GM19438 (cell line): ENCODE measurements around the gene ELOVL5.

Source experiments
- ATAC-seq: cut with Tn5 transposase; IDR thresholded peaks from one replicate; pipeline ENCODE4 v1.9.1; 2021; ENCODE audit warnings: low read depth; ENCODE audit not compliant: unreplicated experiment

ELOVL5 gene

DNA sequence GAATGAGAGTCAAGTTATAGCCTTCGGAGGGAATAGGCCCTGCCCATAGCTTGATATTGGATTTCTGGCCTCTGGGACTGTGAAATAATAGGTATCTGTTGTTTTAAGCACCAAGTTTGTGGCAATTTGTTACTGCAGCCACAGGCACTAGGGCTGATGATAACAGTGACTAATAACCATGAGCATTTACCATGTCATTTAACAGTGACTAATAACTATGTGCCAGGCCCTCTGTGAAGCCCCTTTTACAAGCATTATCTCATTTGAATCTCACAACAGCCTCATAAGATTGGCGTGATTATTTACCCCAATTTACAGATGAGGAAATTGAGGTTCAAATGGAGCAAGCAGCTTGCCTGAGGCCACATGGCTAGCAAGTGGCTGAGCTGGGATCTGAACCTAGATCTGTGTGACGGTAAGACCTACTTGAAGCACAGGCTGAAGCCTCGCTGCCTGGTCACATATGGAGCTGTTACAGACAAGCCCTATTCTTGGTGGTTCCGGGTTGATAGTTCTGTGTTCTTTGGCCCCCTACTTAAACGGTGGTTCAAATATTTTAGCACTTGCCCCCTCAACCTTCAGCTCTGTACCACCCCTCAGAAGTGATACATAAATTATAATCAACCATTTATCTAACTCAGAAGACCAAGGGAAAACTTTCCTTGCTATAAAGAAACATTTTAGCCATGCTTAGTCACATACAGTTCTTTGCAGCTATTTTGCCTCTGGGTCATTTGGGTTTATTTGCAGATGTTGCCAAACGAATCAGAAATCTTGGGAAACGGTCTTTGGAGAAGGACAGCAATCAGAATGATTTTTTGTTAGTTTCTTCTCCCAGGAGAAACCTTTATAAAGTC is 98.3 kb downstream of the ELOVL5 start:
- no peak for ATAC-seq

DNA sequence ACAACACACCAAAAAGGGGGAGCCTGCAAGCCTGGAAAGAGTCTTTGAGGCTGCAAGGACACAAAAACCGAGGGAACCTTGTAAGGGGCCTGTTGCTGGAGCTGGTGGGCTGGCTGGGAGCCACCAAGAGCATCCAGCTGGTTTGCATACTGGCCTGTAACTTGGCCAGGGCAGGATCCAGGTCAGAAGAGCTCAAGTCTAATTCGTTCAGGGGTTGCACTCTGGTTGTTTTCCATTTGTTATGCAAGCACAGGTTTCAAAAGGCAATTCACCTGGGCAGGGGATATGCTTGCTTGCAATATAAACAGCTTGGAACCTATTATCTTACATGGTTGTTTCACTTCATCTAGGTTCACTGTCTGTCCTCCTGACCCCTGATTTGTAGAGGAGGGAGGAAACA is 101.8 kb downstream of the ELOVL5 start:
- ATAC-seq = no peak

DNA sequence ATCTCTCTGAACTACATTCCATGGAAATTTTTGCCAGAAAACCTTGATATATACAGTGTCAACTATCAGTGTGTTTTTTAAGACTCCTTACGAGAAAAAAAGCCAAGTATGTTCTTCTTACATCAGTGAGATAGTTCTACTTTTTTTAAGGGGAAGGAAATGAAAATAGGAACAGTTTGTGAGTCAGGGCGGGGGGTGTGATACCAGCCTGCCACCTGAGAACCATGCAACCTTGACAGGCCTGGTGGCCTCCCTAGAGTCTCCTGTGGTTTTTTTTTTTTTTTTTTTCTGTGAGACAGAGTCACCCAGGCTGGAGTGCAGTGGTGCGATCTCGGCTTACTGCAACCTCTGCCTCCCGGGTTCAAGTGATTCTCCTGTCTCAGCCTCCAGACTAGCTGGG is 103.8 kb downstream of the ELOVL5 start:
- ATAC-seq = peak; percentile 51

DNA sequence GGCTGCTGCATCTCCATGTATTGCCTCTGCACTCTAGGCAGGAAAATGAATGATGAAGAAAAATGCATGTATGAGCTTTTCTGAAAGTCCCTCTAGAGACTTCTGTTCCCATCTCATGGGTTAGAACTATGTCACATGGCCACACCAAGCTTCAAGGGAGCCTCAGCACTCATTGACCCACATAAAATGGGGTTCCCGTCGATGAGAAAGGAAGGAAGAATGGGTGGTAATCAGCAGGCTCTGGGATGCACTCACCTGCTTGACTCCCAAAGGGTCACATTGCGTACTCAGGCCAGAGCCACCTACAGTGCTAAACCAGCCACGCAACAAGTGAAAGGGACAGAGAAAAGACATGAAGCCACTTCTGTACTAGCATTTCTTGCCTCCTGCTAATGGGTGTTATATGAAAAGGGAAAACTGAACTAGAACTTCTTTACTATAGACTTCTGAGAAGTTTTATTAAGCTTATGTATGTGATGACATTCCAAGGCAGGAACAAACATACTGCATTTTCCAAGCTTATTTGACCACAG is 104.3 kb downstream of the ELOVL5 start:
- ATAC-seq = no peak

DNA sequence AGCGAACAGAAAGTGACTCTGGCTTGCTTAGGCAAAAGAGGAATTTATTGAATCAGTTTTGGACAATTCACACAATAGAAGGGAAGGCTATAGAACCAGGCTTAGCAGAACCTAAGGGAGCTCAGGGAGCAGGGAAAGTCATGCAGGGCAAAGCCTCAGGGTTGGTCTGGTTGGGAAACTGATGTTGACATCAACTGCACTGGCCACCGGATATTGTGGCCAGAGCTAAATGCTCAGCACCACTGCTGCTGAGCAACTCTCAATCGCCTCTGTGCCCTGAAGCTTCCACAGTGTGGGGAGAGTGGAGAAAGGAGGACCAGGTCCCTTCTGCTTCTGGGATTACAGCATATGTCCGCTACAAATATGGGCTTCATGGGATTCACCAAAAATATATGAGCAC is 106.8 kb downstream of the ELOVL5 start:
- no peak for ATAC-seq

DNA sequence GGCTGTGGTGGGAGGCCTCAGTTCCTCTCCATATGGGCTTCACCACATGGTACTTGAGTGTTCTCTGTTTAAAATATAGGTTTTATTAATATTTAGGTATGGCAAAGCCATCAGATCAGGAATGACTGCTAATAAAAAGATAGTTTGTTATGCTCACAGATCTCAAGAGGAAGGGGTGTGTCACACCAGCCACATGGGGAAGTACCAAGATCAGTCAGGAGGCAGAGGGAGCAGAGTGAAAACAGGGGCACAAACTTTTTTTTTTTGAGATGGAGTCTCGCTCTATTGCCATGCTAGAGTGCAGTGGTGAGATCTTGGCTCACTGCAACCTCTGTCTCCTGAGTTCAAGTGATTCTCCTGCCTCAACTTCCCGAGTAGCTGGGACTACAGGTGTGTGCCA is 108.0 kb downstream of the ELOVL5 start:
- ATAC-seq = no peak

DNA sequence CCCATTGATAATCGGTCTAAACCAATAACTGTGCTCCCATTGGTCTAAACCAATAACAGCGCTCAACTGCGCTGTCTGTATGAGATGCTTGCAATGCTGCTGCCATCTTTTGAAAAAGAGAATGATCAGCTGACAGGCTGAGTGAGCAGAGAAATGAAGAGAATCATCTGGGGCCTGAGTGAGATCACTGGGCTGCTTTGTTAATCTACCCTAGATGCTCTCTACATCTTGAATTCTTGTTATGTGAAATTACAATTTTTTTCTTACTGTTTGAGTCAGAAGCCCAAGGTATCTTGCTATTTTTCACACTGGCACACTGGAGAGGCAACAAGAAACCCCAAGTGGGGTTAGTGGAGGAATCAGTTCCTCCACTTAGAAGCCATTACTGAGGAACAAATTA is 108.6 kb downstream of the ELOVL5 start:
- ATAC-seq = no peak

DNA sequence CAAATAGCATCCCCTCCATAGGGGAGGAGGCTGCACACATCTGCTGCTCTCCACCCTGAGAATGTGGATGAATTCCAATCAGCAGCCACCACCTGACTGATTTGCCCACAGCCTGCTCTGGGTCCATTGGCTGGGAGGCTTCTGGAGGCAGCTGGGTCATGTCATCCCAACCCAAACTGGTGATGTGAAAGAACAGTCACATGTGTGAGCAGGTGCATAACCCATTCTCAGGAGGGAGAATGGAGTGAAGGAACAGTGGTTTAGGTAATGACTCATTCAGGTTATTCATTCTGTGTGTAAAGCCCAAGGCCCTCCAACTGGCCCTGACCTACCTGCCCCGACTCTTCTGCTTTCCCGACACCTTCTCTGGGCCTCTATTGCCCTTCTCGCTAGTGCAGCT is 109.2 kb downstream of the ELOVL5 start:
- peak; percentile 53 for ATAC-seq

DNA sequence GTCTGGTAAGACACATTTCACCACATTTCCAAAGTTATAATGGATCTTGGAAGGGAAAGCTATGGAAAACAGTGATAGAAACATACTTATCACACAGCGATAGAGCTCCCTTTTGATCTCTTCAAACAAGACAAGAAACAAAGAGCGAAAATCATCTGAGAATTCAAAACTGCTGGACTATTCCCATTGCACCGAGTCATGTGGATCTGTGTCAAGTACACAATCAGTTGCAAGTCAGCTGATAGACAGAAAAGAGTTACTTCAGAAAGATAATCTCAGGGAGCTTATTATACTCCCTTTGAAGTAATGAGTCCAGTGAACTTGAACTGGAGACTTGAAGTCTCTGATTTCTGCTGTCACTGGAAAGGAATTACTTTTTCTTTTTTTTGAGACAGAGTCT is 110.4 kb downstream of the ELOVL5 start:
- no peak for ATAC-seq

DNA sequence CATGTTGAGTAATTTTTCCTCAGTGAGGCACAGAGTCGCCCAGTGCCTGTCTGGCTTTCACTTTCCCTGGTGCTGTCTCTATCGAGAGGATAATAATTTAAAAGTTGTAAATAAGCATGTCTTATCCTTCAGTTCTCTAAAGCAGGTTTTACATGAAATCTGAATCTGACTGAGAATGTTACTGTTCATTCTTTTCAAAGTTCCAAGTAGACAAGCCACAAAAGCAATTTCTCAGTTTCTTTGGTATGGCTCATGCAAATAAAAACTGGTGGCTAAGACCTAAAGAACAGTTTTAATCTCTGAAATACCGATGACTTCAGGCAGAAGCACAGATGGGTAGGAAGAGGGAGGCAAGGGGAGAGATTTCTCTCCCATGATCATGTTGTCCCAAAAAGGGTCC is 112.5 kb downstream of the ELOVL5 start:
- ATAC-seq = peak; percentile 47

DNA sequence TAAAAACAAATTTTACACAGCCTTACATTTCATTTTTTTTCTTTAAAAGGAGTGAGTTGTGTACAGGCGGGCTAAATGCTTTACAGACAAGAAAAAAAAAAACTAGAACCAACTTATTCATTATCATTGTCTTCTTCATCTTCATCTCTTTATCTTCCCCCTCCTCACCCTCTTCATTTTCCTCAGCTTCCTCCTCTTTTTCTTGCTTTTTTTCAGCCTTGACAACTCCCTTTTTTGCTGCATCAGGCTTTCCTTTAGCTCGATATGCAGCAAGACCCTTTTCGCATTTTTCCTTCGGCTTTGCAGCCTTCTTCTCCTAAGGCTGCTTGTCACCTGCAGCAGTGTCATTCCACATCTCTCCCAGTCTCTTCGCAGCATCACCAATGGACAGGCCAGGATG is 113.2 kb downstream of the ELOVL5 start:
- no peak for ATAC-seq

DNA sequence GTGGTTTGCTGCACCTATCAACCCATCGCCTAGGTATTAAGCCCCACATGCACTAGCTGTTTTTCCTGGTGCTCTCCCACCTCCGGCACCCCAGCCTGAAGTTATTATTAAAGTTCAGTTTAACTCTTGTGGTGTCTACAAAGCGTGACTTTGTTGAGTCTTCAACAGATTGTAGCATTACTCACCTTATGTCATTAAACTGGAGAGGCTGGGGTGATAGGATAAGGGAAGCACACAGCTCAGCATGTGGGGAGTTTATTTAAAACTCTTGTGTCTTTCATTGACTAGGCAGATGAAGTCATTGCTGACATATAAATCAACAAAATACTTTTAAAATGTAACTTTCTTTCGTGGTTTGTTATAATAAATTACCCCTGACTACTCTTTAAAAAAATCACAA is 115.4 kb downstream of the ELOVL5 start:
- ATAC-seq = no peak

DNA sequence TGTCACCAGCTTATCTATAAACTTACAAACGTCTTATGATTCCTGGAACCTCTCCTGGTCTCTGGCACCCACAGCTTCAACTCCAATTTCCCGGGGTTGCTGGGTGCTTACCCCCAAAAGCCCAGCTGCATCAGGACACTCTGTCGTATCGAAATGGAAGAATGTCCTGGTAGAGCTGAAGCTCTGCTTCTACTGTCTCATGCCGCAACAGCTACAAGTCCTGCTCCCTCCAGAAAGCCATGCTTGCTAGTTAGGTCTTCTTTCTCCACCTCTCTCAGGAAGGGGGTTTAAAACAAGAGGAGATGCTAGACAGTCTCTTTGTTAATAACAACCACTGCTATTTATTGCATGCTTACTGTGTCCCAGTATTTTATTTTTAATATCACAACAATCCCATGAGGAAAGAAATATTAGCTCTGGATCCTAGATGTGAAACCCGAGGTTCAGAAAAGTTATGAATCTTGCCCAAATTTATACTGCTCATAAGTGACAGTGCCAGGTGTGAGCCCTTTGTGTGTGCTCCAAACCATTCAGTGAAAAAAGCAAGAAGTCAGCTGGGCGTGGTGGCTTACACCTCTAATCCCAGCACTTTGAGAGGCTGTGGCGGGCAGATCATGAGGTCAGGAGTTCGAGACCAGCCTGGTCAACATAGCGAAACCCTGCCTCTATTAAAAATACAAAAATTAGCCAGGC is 117.8 kb downstream of the ELOVL5 start:
- ATAC-seq = no peak

DNA sequence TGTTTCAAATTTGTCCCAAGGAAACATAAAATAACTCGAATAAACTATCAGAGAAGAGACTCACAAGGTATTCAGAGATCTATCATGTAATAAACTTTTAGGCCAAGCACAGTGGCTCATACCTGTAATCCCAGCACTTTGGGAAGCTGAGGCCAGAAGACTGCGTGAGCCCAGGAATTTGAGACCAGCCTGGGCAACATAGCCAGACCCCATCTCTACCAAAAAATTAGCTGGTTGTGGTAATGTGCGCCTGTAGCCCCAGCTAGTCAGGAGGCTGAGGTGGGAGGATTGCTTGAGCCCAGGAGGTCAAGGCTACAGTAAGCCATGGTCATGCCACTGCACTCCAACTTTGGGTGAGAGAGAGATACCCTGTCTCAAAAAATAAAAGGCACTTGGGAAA is 120.9 kb downstream of the ELOVL5 start:
- no peak for ATAC-seq

DNA sequence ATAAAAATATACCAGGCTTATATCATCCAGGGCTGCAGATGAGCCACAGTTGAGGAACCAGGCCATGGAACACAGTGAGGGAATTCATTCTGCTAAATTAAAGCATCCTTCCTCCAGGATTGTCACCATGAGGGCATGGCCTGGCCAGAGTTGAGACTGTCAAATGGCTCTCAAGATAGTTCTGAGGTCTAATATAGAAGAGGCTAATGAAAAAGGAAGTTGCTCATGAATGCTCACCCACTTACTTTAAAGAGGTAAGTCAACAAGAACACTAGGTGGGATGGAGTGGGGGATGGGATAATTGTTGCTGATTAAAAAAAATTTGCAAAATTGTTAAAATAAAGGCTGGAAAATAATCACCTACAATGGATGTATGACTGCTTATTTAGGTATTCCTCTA is 128.1 kb downstream of the ELOVL5 start:
- ATAC-seq = no peak
